ENCODE results near the gene CCDC78.

CCDC78 gene

GRCh38 chr16:708959-709358 lies 17.3 kb downstream of the CCDC78 start:
- no peaks in the 10 kb centered on the region for H3K9me2 ChIP-seq (replicated peaks; ENCODE audit: insufficient read depth, low read length)
- no peaks in the 10 kb centered on the region for H3K36me3 ChIP-seq (ENCODE audit: low read length)
- no peaks in the 10 kb centered on the region for H4K20me1 ChIP-seq (ENCODE audit: low read depth, low read length)
- no peak overlapping the region for H3K4me3 ChIP-seq (ENCODE audit: insufficient read depth, low read length, poor library complexity, severe bottlenecking)
- H3K9me3 ChIP-seq (ENCODE audit: insufficient read depth, low read length): no peaks in the 10 kb centered on the region
- H3K27ac ChIP-seq (ENCODE audit: low read depth, low read length): no peak overlapping the region
- H2AFZ ChIP-seq (ENCODE audit: low read depth, low read length, severe bottlenecking): no peak overlapping the region
- no peaks in the 10 kb centered on the region for H3F3A ChIP-seq (ENCODE audit: insufficient read depth)
- no peak overlapping the region for H3K4me2 ChIP-seq (ENCODE audit: low read depth, low read length, poor library complexity, severe bottlenecking)
- no peak overlapping the region for H3K9ac ChIP-seq (ENCODE audit: low read length)
- no peaks in the 10 kb centered on the region for H3K27me3 ChIP-seq (ENCODE audit: low read length)
- no peaks in the 10 kb centered on the region for H3K79me2 ChIP-seq (ENCODE audit: insufficient read depth, low read length)
- TF ChIP-seq CTCF (IDR thresholded peaks at IDR 0.05; ENCODE audit: insufficient read depth, low read length, poor library complexity, severe bottlenecking) (no peak), EZH2phosphoT487 (conservative IDR thresholded peaks at IDR 0.05; ENCODE audit: low read length) (no peak)

- H3K27ac ChIP-seq (ENCODE audit: low read depth, low read length): no peak overlapping the region
- H4K20me1 ChIP-seq (ENCODE audit: low read depth, low read length): no peaks in the 10 kb centered on the region
- no peak overlapping the region for H3K4me2 ChIP-seq (ENCODE audit: low read depth, low read length, poor library complexity, severe bottlenecking)
- H3K4me3 ChIP-seq (ENCODE audit: insufficient read depth, low read length, poor library complexity, severe bottlenecking): no peak overlapping the region
- no peak overlapping the region for H2AFZ ChIP-seq (ENCODE audit: low read depth, low read length, severe bottlenecking)
- H3K9me3 ChIP-seq (ENCODE audit: insufficient read depth, low read length): no peaks in the 10 kb centered on the region
- no peaks in the 10 kb centered on the region for H3K27me3 ChIP-seq (ENCODE audit: low read length)
- TF ChIP-seq CTCF (IDR thresholded peaks at IDR 0.05; ENCODE audit: insufficient read depth, low read length, poor library complexity, severe bottlenecking) (no peak), EZH2phosphoT487 (conservative IDR thresholded peaks at IDR 0.05; ENCODE audit: low read length) (no peak)
- H3K36me3 ChIP-seq (ENCODE audit: low read length): no peaks in the 10 kb centered on the region
- H3K9ac ChIP-seq (ENCODE audit: low read length): no peak overlapping the region
- no peaks in the 10 kb centered on the region for H3K9me2 ChIP-seq (replicated peaks; ENCODE audit: insufficient read depth, low read length)
- no peaks in the 10 kb centered on the region for H3F3A ChIP-seq (ENCODE audit: insufficient read depth)
- H3K79me2 ChIP-seq (ENCODE audit: insufficient read depth, low read length): no peaks in the 10 kb centered on the region
Measured at GRCh38 chr16:708019-708418, 18.2 kb downstream of the CCDC78 start.

DNA sequence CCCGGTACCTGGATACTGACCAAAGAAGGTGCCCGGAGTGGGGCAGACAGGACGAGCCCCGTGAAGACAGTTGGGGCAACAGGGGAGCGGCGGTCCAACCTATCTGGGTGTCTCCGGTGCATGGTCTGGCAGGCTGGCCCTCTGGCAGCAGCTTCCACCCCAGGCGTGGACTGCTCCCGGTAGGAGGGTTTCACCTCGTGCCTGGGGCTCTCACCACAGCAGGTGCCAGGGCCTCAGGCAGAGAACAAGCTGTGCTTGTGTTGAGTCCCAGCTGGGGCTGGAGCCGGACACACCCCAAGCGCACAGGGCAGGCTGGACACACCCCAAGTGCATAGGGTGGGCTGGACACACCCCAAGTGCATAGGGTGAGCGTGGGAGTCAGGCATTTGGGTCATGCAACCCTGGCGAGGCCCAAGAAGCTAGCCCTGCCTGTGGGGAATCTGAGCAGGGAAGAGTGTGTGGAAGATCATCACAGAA lies 19.1 kb downstream of the CCDC78 start:
- no peaks in the 10 kb centered on the region for H3K36me3 ChIP-seq (ENCODE audit: low read length)
- H3K9ac ChIP-seq (ENCODE audit: low read length): no peak overlapping the region
- H3K79me2 ChIP-seq (ENCODE audit: insufficient read depth, low read length): no peaks in the 10 kb centered on the region
- H2AFZ ChIP-seq (ENCODE audit: low read depth, low read length, severe bottlenecking): no peak overlapping the region
- H3K4me3 ChIP-seq (ENCODE audit: insufficient read depth, low read length, poor library complexity, severe bottlenecking): no peak overlapping the region
- H3K4me2 ChIP-seq (ENCODE audit: low read depth, low read length, poor library complexity, severe bottlenecking): no peak overlapping the region
- no peaks in the 10 kb centered on the region for H3F3A ChIP-seq (ENCODE audit: insufficient read depth)
- H3K9me2 ChIP-seq (replicated peaks; ENCODE audit: insufficient read depth, low read length): no peaks in the 10 kb centered on the region
- H4K20me1 ChIP-seq (ENCODE audit: low read depth, low read length): no peaks in the 10 kb centered on the region
- no peaks in the 10 kb centered on the region for H3K9me3 ChIP-seq (ENCODE audit: insufficient read depth, low read length)
- no peak overlapping the region for H3K27ac ChIP-seq (ENCODE audit: low read depth, low read length)
- H3K27me3 ChIP-seq (ENCODE audit: low read length): no peaks in the 10 kb centered on the region
- TF ChIP-seq CTCF (IDR thresholded peaks at IDR 0.05; ENCODE audit: insufficient read depth, low read length, poor library complexity, severe bottlenecking) (no peak), EZH2phosphoT487 (conservative IDR thresholded peaks at IDR 0.05; ENCODE audit: low read length) (no peak)
